Measurements from ENCODE around the gene PWP2.
A peak's percentile ranks its signal among the peaks of the same experiment; 100 is the strongest.

Gene PWP2

DNA sequence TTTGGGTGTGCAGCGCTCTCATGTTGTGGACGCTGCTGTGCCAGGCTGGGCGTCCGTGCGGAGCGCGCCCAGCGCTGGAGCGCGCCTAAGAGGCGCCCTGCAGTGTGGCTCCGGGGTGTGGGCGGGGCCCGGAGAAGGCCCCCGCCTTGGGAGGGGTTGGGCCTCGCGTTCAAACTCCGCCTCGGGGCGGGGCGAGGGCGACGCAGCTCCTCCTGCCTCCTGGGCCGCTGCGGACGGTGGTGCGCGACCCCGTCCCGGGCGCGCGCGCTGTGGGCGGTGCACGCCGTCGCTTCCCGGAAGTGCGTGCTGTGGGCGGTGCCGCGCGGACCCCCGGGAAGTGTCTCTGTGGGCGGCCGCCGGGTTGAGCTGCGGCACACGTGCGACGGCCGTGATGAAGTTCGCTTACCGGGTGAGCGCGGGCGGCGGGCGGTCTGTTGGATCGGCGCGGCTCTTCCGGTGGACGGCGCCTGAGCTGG lies at the start of gene PWP2:
TSS of gene PWP2 (plus strand) at position 374 of the 476 bp plus-strand sequence. CDS start at position 392, 18 bp downstream.
- DNase-seq: peak; percentile 31

DNA sequence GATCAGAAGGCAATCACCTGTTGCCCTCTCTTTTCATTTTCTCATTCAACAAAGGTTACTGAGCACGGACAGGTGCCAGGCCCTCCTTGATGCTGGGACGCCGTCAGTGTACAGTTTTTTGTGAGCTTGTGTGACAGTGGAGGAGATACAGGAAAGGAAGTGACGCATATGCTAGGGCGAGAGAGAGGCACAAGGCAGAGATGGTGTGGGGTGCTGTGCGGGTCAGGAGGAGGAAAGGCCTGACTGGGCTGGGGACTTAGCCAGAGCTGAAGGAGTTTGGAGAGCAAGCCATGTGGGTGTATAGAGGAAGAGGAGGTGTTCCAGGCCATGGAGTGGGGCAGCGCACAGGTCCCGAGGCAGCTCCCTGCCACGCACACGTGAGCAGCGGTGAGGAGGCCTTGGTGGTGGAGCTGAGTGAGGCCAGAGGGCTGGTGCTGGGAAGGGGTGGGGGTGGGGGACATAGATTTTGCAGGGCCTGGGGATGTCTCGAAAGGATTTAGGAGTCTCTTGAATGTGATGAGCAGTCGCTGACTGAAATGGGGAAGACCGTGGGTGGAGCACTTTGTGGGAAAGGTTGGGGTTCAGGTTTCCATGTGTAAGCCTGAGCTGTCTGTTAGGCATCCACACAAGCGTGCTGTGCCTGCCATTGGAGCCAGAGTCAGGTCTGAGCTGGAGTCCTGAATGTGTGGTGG lies 49.1 kb upstream of the PWP2 start:
- no peak for DNase-seq

DNA sequence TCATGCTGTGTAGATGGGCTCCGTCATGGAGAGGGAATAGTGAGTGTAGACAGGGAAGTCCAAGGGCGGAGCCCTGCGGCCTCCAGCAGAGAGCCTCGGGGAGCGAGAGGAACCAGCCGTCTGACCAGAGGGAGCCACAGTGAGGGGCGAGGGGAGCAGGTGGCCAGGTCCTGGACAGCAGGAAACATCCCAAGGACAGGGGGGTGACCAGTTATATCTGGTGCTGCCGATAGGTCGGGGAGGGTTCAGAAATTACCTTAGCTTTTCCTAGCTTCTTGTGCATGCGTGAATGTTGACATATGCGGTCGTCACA lies 48.6 kb upstream of the PWP2 start:
- no peak for DNase-seq

DNA sequence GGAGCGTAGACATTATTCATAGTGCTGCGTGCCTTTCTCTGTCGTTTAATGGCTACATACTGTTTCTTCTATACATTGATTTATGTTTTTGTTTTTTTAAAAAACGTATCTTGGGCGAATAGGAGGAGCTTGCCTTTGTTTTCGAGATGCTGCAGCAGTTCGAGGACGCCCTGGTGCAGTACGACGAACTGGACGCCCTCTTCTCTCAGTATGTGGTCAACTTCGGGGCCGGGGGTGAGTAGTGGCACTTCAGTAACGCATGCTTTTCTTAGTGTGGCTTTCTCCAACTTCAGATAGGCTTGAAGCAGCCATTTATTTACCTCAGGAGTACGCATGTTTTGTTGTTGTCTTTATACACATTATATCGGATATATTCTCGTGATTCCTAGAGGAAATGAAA lies 48.2 kb upstream of the PWP2 start:
- DNase-seq: no peak

DNA sequence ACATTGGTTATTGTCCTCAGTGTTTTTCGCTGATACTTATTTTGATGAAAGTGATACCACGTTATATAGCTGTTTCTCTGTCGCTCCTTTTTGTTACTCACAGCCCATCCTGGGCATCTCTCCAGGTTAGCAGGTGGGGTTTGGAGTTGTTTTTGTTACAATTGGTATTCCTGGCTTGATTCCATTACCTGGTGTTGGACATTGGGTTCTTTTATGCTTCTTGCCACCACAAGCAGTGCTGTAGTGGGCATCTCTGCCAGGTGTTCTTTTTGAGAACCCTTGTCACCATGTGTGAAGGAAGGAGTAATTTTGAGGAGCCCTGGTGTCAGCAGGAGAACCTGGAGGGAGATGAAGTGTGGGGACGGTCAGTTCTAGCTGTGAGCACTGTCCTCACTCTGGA lies 47.5 kb upstream of the PWP2 start:
- no peak for DNase-seq

DNA sequence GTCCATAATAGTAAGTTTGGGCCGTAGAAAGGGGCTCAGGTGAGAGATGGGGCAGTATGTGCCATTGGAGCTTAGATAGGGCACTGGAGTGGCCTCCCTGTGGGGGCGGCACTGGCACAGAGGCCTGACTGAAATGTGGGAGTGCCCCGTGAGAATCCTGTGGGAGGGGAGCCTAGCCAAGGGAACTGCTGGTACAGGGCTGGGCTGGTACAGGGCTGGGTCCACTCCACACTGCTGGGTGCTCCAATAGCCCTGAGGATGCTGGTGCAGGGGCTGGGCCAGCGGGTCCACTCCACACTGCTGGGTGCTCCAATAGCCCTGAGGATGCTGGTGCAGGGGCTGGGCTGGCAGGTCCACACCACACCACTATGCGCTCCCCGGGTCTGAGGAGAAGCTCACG lies 44.8 kb upstream of the PWP2 start:
- no peak for DNase-seq

DNA sequence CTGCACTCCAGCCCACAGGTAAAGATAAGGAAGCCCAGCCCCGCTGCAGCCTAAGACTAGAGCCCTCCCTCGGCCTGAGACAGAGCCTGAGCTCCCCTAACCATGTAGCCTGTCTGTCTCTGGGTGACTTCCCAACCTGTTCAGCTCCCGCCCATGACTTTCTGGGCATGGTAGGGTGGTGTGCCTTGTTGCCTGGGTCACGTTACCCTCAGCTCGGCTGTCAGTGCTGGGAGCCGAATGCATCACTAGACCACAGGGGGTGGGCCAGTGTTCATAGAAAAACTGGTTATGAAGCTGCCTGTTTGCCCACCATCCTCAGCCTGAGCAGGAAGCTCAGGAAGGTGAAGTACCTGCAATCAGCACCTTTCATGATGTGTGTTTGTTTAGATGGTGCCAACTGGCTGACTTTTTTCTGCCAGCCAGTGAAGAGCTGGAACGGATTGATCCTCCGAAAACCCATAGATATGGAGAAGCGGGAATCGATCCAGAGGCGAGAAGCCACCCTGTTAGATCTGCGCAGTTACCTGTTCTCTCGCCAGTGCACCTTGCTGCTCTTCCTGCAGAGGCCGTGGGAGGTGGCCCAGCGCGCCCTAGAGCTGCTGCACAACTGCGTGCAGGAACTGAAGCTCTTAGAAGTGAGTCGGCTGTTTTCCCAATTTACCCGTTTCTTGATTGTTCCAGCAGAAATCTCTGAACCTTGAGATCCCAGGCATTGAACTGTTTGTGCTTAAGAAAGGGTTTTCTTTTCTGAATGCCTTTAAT lies 43.9 kb upstream of the PWP2 start:
- no peak for DNase-seq

DNA sequence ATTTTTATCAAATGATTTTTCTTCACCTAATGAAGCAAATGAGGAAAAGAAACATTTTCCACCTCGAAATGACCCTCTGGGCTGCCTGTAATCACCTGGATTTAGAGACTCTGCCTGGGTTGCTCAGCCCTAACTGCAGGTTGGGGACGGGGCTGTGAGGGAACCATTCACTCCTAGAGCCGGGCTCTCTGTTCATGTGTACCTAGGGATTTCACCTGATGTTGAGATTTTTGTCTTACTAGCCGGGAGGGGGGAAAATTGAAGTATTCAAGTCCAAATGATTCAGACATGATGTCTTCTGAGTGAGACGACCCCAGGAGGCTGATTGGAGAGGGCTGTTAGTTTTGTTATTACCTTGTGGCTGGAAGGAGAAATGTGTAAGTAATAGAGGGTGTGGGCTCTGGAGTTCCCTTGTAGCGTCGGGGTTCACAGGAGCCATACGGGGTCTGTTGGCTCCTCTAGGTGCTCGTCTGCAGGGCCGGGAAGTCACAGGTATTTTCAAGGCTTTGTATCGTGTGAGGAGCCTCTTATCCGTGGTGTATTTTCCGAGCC lies 42.3 kb upstream of the PWP2 start:
- DNase-seq: no peak

DNA sequence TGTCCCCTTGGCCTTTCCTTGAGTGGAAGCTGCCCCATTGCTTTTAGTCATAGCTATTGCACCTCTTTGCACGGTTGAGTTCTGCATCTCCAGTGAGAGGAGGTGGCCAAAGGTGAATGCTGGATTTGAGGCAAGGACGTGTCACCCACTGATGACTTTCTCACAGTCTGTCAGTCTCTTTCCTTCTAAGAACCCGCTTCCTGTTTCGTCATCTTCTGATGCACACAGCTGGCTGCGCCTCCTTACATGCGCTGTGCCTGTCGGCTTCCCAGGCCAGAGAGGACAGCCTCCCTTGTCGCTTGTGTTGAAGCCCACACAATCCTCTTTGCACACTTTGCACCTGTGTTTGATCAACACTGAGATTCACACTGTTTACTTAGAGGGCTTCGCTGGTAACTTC lies 41.8 kb upstream of the PWP2 start:
- DNase-seq: no peak

DNA sequence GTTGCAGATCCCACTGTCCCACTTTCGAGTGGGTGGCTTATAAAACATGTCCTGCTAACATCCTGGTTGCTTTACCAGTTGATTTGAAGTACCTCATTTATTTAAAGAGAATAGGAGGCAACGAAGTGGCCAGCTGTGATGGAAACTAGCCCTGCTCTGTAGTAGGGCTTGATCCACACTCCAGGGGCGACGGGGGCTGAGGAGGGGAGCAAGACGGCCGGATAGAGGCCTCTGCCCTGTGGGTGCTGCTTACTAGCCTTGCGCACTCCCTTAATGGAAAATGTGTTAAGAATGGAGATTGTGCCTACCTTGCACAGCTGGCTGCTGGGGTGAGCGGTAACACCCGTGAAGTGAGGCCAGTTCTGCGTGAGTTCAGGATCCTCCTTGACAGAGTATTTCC lies 41.1 kb upstream of the PWP2 start:
- no peak for DNase-seq

DNA sequence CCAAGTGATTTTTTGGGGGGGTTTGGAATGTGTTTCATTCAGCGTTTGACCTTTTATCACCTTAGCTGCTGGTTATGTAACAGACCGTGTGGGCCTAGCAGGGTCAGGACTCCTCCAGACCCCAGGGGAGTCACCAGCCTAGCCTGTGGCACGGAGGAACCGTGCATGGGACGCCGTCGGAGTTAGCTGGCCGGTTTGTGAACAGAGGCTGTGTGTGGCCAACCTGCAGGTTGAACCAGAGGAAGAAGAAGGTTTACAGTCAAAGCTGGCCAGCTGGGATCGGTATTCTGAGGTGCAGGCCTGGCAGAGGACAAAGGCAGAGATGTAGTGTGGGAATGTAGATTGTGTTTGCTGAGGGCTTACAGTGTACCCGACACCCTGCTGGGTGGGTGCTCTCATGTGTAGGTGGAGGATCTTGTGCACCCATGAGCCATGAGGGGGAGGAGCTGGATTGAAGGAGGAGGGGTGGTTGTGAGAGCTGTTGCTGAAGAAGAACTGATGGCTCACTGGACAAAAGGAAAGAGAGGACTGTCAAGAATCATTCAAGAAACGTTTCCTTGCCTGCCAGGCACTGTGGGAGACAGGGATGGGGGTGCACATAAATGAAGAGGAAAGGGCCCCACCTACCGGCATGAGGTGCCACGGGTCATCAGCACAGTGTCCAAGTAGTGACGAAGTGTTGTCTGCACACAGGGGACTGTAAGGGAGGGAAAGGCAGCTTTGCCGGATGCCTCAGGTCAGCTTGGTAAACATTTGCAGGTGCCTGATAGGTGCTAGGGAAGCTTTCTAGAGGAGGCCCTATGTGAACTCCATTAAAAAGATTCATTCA lies 40.0 kb upstream of the PWP2 start:
- no peak for DNase-seq

DNA sequence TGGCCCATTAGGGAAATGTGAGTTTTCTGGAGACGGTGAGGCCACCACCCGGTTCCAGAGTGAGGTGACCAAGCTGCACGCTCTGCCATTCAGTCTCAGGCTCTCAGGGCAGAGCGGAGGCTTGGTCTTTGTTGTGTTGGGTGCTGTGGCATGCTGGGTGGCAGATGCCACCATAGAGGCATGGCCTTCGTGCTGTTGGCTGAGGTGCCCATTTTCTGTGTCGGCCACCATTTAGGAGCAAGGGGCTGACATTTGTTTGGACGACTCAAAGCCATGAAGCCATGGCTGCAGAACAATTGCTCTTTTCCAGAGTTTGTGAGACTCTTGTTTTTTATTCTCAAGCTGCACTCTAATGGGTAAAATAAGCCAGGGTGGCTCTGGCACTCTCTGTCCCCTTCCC lies 36.8 kb upstream of the PWP2 start:
- DNase-seq: no peak

DNA sequence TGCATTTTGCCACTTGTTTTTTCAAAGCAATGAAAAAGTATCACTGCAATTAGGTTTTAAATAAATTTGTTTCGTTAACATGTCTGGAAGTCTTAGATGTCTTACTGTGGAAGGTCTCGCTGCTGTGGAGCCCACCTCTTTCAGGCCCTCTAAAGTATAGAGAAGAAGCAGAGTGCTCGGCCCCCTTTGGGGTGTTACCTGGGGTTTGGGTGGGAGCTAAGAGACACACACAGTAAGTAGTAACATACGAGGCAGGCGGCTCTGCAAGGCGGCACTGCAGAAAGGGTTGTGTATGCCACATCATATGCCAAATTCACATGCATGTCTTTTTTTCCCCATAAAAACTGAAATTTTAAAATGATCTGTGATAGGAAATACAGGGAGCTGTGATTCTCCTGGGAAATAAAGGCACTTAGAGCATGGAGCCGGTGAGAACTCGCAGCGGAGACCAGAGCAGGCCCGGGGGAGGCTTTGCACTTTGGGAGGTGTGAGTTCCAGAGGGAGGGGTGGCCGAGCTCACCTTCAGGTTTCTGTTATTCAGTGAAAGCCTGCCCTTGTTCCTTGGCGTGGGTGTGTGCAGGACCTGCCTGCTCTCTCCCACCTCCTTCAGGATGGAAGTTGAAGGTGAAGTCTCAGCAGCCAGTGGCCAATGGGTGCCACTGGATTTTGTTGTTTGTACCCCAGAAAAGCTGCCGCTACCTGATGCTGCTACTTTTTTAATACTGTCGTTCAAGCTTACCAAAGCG lies 35.7 kb upstream of the PWP2 start:
- DNase-seq: no peak

DNA sequence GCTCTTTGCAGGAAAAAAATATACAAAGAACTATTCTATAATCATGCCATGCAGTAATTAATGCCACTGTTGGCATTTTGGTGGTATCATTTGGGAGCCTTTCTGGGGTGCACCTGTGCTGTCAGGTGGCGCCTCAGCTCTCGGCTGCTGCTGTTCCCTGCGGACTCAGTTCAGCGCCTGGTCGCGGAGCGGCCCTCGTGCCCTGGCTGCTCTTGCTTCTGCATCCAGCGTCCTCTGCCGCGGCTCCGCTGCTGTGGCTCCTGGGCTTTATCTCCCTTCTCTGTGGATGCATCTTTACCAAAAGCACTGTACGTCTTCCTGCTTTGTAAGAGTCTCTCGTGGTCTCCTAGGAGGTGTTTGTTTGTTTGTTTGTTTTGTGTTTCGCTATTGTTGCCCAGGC lies 35.1 kb upstream of the PWP2 start:
- DNase-seq: no peak

DNA sequence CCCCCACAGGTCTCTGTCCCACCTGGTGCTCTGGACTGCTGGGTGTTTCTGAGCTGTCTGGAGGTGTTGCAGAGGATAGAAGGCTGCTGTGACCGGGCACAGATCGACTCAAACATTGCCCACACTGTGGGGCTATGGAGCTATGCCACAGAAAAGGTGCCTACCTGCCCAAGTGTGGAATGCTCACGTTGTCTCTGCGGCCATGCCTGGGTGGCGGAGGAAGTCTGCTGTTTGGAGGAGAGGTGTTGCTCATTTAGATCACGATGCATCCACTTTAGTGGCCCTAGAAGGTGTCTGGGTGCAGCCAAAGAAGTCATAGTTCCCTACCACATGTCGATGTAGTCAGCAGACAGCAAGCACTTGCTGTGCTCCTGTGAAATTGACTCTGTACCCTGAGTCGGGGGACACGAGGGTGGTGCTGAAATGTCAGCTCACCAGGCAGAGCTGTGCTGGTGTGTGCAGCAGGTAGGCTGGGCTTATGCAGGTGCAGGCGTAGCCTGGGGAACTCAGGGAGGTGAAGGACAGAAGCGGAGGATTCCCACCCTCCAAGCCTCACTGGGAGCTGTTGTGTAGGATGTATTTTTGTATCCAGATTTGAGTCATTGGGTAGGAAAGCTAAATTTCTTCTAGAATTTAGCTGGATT lies 32.8 kb upstream of the PWP2 start:
- DNase-seq: no peak

DNA sequence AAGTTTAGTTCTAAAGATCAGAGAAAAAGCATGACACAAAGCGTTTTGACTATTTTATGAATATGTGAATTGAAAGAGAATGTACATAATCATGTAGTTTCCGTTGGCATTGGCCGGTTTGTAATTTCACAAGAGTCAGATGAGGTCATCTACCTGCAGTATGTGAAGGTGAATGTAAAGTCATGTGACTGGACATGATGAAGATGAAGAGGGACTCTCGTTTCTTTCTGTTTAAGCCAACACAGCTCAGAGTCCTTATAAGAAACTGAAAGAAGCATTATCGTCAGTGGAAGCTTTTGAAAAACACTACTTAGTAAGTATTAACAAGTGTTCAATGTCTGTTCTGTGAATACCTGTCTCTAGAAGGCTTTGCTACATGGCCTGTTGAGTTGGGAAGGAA lies 30.9 kb upstream of the PWP2 start:
- DNase-seq: no peak

DNA sequence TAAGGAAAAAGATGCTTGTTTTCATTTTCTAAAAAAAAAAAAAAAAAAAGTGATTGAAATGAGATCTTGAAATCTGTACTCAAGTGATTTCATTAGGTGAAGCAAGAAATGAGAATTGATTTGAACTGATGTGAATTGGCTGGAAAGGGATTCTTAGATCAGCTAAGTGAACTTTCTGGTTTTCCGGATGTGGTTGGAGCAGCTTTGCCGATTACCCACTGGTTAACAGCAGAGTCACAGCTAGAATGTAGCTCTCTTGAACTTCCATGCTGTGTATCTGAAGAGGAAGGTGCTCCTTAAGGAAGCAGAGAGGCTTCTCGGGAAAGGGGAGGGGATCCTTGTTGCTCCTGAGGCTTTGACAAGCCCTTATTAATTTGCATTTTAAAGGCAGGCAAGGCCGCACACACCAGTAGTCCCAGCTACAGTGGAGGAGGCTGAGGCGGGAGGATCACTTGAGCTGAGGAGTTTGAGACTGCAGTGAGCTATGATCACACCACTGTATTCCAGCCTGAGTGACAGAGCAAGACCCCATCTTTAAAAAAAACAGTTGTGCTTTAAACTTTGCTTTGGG lies 28.7 kb upstream of the PWP2 start:
- no peak for DNase-seq

DNA sequence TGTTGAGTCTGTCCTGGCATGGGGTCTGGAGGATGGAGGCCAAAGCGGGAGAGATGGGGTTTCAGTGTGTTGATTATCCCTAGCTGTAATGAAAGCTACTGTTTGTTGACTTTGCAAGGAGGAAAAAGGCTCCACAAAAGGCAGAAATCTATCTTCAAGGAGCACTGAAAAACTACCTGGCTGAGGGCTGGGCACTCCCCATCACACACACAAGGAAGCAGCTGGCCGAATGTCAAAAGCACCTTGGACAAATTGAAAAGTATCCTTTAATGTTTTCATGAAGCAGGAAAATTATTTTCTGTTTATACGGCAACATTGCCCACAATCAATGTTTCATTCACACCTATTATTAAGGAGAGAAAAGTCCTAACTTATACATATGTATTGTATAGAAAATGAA lies 27.8 kb upstream of the PWP2 start:
- no peak for DNase-seq

DNA sequence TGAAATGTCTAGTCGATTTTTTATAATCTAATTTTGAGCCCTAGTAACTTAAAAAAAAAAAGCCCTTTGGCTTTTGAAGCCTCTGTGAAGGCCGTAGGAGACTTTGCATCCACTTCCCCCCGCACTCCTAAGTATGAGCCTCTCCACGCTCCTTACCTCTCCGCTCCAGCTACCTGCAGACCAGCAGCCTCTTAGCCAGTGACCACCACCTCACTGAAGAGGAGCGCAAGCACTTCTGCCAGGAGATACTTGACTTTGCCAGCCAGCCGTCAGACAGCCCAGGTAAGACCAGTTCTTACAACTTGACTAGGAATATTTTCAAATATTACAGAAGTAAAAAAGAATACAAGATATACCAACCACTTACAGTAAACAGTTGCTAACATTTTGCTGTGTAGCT lies 27.4 kb upstream of the PWP2 start:
- DNase-seq: no peak

DNA sequence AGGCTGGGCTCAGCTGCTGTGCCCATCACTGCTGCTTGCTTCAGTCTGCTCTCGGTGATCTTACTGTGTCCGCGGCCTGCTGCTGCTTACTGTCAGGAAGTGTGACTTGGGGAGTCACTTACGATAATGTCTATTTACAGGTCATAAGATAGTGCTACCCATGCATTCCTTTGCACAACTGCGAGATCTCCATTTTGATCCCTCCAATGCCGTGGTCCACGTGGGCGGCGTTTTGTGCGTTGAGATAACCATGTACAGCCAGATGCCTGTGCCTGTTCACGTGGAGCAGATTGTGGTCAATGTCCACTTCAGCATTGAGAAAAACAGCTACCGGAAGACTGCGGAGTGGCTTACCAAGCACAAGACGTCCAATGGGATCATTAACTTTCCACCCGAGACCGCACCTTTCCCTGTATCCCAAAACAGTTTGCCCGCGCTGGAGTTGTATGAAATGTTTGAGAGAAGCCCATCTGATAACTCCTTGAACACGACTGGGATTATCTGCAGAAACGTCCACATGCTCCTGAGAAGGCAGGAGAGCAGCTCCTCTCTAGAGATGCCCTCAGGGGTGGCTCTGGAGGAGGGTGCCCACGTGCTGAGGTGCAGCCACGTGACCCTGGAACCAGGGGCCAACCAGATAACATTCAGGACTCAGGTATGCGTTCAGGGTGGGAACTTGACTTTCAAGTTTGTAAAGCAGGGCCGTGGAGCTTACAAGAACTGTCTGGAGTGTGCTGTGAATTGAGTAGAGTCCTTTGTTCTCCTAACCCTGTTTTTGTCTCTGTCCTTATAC lies 24.4 kb upstream of the PWP2 start:
- no peak for DNase-seq

DNA sequence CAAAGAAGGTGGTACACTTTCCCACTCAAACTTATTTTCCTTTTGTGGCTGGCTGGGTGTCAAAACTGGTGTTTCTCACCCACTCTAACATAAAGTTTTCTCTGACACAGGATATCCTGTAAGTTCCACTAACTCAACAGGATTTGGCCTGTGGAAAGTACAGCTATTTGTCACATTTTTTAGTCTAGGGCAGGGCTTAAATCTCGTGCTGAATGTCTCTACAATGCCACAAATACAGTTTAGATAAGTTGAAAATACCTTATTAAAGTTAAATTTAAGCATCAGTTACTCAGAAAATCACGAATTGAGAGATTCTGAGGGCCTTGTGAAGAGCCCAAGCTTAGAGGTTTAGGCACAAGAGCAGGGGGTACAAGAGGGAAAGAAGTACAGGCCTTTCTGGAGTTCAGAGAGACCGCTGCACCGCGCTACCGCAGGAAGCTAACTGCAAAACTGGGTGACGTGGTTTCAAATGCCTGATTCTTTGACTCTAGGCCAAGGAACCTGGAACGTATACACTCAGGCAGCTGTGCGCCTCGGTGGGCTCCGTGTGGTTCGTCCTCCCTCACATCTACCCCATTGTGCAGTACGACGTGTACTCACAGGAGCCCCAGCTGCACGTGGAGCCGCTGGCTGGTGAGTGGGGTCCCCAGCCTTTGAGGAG lies 23.4 kb upstream of the PWP2 start:
- no peak for DNase-seq

Data from RPMI8226 (cell line).